ENCODE data around the gene GABRD.

DNA sequence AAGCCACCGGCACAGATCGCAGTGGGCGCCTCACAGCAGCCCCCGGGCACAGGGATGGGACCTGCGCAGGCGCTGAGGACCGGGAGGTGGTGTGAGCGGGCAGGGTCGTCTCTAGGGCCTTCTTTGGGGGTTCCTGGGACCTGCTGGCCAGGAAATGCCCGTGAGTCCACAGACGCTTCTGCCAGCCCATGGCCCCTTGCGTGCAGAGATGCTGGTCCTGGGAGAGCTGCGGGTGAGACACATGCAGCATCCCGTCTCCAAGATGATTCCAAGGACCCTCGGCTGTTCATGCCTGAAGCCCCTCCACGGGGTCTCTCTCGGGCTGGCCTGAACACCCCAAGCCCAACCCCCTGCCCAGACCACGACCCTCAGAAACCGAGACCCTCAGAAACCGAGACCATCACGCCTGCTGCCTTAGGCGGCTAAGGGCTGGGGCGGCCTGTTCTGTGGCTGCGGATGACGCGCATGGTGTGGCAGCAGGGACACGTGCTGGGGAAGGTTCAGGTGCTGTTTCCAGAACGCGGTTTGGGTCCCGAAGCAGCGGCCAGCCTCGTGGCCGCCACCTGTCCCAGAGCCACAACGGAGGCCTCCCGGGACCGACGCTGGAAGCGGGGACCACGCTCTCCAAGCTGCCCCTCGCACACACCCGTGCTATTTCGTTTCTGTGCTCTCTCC lies 38.5 kb upstream of the GABRD start:
- TF ChIP-seq, protein P1, sequence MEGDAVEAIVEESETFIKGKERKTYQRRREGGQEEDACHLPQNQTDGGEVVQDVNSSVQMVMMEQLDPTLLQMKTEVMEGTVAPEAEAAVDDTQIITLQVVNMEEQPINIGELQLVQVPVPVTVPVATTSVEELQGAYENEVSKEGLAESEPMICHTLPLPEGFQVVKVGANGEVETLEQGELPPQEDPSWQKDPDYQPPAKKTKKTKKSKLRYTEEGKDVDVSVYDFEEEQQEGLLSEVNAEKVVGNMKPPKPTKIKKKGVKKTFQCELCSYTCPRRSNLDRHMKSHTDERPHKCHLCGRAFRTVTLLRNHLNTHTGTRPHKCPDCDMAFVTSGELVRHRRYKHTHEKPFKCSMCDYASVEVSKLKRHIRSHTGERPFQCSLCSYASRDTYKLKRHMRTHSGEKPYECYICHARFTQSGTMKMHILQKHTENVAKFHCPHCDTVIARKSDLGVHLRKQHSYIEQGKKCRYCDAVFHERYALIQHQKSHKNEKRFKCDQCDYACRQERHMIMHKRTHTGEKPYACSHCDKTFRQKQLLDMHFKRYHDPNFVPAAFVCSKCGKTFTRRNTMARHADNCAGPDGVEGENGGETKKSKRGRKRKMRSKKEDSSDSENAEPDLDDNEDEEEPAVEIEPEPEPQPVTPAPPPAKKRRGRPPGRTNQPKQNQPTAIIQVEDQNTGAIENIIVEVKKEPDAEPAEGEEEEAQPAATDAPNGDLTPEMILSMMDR (IDR thresholded peaks at IDR 0.05) = no peak
- TF ChIP-seq POLR2A (IDR thresholded peaks at IDR 0.05) = no peak

All from right lobe of liver (tissue), 4 donors.